Posterior cingulate gyrus (tissue), 11 donors: ENCODE measurements around the gene CLEC2B.
"Not testable (repeated sequence)": the region's sequence is repeated elsewhere in the genome, so short reads cannot be mapped to it uniquely, and the experiment has no call there.

ENCODE experiments used
- DNase-seq, 10 donors: peaks; one replicate each; pipeline versions ENCODE4 v3.0.0 to v3.0.0-alpha.2; 2020 to 2021; ENCODE audit warnings: mixed read lengths in 3 of 10
- intact Hi-C: fragments of 100-400 bp; cut with DNase I; formaldehyde crosslinking; loops from one replicate; pipeline ENCODE4 v1.15.1; 2023

The CLEC2B gene

GRCh38 chr12:9869307-9870161 lies at the start of gene CLEC2B:
Gene CLEC2B (minus strand): TSS chr12:9869354.
- no peak for DNase-seq
- intact Hi-C loops: no loop called here

DNA sequence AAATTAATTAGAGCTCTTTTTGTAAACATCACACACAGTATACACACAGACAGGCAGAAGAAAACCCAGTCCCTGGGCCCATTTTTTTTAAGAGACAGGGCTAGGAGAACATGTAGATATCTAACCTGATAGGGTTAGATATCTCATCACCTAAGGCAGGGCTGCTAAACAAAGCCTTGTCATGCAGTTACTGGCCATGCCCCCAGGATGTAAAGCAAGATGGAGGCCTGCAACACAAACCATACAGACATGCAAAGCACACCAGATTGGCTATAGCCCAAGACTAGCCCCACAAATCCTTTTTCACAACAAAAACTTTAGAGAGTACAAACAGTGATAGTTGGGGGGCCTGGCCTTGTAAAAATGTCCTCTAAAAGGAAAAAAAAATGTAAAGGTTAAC lies 42.6 kb upstream of the CLEC2B start:
- intact Hi-C loops: no loop called here
- no peak for DNase-seq

- intact Hi-C loops: no loop called here
- no peak for DNase-seq
These were observed 41.7 kb upstream of the CLEC2B start for GRCh38 chr12:9910716-9911421.

GRCh38 chr12:9909724-9910123 lies 40.6 kb upstream of the CLEC2B start:
- intact Hi-C loops: no loop called here
- no peak for DNase-seq

- no peak for DNase-seq
- intact Hi-C loops: no loop called here
These were observed 39.2 kb upstream of the CLEC2B start for GRCh38 chr12:9908350-9908749.

DNA sequence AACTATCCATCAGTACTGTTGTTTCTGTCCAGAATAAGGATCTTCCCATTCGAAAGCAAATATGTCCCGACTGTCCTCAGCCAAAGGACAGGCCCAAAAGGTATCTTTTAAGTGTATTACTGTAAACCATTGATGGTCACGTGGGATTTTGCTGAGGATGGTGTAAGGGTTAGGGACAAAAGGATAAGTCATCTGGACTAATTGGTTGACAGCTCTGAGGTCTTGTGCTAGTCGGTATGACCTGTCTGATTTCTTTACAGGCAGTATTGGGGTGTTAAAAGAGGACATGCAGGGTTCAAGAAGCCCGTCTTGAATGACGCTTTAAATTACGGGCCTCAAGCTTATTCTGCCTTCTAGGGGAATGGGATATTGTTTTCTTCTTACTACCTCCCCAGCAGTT lies 38.6 kb upstream of the CLEC2B start:
- intact Hi-C loops: no loop called here
- no peak for DNase-seq

GRCh38 chr12:9906873-9907272 lies 37.7 kb upstream of the CLEC2B start:
- intact Hi-C loops: no loop called here
- no peak for DNase-seq

- intact Hi-C loops: no loop called here
- DNase-seq: no peak
These were observed 33.5 kb upstream of the CLEC2B start for GRCh38 chr12:9902539-9903228.

GRCh38 chr12:9900930-9901329 lies 31.8 kb upstream of the CLEC2B start:
- no peak for DNase-seq
- intact Hi-C loops: no loop called here

DNA sequence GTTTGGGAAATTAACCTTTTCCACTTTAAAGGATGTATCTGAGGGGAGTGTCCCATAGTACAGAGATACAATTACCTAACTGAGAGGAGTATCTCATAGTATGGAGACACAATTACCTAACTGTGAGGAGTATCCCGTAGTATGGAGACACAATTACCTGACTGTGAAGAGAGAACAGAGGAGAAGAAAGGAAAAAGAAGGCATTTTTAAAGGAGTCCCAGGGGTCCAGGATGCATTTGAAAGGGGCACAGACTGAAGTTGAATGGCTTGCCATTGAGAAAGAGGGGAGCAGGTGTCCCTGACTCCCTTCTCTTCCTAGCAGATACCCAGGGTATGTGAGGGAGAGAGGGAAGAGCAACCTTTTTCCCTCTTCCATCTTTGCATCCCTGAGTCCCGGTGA lies 30.1 kb upstream of the CLEC2B start:
- DNase-seq: no peak
- intact Hi-C loops: no loop called here

GRCh38 chr12:9897535-9897934 lies 28.4 kb upstream of the CLEC2B start:
- DNase-seq: no peak
- intact Hi-C loops: no loop called here

- intact Hi-C loops: no loop called here
These were observed 26.2 kb upstream of the CLEC2B start for GRCh38 chr12:9895215-9895971.

DNA sequence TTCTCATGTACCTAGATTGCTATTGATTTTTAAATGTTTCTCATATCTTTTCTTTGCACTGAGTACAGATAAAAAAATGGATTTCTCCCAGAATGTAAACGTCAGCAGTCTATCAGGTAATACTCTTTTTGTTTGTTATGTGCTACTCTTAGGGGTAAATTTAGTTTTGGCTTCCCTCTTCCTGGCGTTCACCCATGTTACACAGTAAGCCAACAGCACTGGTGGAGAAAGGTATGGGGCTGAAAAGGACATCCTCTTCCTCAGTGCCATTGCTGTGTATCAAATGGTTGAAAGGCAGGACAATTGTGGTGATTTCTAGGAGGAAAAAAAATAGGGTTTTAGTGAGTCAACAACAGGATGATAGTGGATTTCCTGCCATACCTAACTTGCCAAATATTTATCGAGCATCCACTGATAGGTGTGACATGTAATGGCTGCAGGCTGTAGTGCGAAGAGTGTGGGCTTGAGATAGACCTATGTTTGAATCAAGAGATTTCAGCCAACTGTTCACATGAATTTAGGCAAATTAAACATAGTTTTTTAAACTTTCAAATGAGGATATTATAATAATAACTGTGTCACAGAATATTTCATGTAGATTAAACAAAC lies 19.6 kb upstream of the CLEC2B start:
- no peak for DNase-seq
- intact Hi-C loops: no loop called here

More at GRCh38 chr12:9895215-9895971, 26.2 kb upstream of the CLEC2B start:
- no peak for DNase-seq

GRCh38 chr12:9883175-9883574 lies 14.0 kb upstream of the CLEC2B start:
- intact Hi-C loops: no loop called here

GRCh38 chr12:9881988-9882387 lies 12.8 kb upstream of the CLEC2B start:
- intact Hi-C loops: no loop called here
- DNase-seq: no peak

More at GRCh38 chr12:9883175-9883574, 14.0 kb upstream of the CLEC2B start:
- DNase-seq: no peak

GRCh38 chr12:9881246-9881645 lies 12.1 kb upstream of the CLEC2B start, which contains the start of gene KLRF2:
Gene KLRF2 (plus strand): TSS chr12:9881489. CDS start chr12:9881596, 107 bp downstream.
- no peak for DNase-seq
- intact Hi-C loops: no loop called here

DNA sequence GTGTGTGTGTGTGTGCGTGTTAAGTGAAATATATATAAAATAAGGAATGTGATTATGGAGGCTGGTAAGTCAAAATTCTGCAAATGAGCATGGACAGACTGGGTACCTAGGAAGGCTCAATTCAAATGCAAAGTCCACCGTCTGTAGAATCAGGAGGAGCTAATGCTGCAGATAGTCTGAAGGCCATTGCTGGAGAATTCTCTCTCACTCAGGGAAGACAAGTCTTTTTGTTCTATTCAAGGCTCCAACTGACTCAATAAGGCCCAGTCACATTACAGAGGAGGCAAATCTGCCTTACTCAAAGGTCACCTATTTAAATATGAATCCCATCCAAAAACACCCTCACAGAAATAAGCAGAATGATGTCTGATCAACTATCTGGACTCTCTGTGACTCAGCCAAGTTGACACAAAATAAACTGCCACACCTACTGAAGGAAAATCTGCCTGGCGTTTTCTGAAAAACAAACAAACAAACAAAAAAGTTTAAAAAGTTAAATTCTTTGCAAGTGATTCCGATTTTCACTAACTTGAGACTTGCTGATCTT lies 11.5 kb upstream of the CLEC2B start:
- no peak for DNase-seq
- intact Hi-C loops: no loop called here

GRCh38 chr12:9876120-9876519 lies 7.0 kb upstream of the CLEC2B start:
- intact Hi-C loops: not testable (repeated sequence)
- peak in 1 of 10 donors; percentile 71 for DNase-seq

- intact Hi-C loops: no loop called here
- DNase-seq: no peak
These were observed 3.6 kb upstream of the CLEC2B start for GRCh38 chr12:9872742-9873141.

DNA sequence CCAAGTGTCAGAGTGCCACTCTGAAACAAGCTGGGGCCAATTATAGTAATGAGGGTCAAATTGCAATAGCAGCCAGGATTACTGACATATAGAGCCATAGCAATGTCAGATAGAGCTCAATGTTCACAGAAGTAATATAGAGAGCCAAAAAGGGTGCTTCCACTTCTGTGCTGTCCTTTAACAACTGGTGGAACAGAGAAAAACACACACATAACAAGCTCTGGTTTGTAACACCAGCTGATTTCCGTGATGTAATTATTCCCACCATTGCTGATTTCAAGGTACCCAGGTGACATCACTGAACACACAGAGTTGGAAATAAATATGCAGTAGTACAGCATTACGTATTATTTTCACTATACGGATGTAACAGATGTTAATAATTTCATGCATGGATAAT lies 3.0 kb upstream of the CLEC2B start:
- intact Hi-C loops: no loop called here
- no peak for DNase-seq
